ENCODE data around the gene ZMIZ1.

DNA sequence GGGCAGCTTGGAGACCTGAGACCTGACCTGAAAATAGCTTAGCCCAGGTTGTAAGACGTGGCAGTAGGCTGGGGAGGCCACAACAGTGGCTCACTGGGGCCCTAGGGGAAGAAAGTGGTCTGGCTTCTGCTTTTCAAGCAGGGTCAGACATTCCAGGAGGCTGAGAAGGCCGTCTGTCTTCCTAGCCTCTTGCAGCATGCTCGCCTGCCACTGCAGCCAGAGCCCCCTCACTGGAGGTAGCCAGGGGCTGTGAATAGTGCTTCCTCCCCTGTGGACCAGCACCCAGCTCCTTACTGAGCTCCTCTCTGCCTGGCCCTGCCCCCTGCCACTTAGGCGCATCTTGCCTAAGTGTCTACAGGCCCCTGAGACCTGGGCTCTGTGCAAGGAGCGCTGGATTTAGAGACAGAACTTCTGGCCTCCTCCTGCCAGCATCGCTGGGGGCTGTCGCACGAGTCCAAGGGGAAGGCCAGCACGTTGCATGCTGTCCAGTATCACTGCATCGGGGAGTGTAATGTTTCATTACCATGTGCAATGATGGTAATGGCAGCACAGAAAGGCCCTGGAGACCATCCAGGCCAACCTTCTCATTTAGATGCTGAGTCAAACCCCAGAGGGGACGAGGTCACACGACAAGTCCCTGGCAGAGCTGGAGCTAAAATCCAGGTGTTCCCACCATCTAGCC lies 12.7 kb downstream of the ZMIZ1 start:
- peak in 1 of 2 donors; percentile 37 for TF ChIP-seq POLR2A (IDR thresholded peaks at IDR 0.05)
- TF ChIP-seq, protein P1, sequence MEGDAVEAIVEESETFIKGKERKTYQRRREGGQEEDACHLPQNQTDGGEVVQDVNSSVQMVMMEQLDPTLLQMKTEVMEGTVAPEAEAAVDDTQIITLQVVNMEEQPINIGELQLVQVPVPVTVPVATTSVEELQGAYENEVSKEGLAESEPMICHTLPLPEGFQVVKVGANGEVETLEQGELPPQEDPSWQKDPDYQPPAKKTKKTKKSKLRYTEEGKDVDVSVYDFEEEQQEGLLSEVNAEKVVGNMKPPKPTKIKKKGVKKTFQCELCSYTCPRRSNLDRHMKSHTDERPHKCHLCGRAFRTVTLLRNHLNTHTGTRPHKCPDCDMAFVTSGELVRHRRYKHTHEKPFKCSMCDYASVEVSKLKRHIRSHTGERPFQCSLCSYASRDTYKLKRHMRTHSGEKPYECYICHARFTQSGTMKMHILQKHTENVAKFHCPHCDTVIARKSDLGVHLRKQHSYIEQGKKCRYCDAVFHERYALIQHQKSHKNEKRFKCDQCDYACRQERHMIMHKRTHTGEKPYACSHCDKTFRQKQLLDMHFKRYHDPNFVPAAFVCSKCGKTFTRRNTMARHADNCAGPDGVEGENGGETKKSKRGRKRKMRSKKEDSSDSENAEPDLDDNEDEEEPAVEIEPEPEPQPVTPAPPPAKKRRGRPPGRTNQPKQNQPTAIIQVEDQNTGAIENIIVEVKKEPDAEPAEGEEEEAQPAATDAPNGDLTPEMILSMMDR (IDR thresholded peaks at IDR 0.05 in 4 of 5, conservative IDR thresholded peaks at IDR 0.05 in 1 of 5), result peak in 1 of 5 experiments; percentile 15

Measured in gastrocnemius medialis (tissue), 4 donors.